ENCODE results near the gene SEC14L5. TPM values are rescaled to one million over a fixed set of nuclear protein-coding genes. Genes with fewer than 3 reads are reported as not detected.

Gene SEC14L5
- total and polyA plus RNA-seq, 10 of the 15 experiments (the other 5 are each of a cell fraction or from before 2014, with no cell fraction given): 0.01 TPM; not detected in 9

DNA sequence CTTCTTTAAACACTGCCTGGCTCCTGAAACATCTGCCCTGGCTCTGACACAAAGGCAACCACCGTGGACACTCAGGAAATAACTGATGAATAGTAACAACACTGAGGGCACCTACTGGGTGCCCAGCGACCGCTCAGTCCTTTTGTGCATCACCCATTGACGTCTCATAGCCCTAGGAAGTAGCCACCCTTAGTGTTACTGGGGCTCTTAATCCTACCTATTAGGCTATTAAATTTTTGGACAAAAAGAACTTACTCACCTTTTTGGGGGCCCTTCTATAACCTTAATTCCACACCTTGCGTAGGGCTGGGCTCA, 32.9 kb upstream of the SEC14L5 start:
- DNase-seq (ENCODE audit: low read depth, low spot score) (no peak), FAIRE-seq (no peak), ATAC-seq (no peak)
- ChIA-PET RAD21 (ENCODE audit: unreplicated experiment) (no interaction called here), POLR2A (no interaction called here), CTCF (no interaction called here), SMC1A (ENCODE audit: uncharacterized antibody, unreplicated experiment) (no interaction called here)
- WGBS (ENCODE audit: insufficient coverage, insufficient replicate concordance, low lambda C conversion rate, missing lambda C conversion rate): 50% methylated on average over 5 of the region's 5 CpGs
- Histone ChIP-seq H3K27ac (ENCODE audit: control insufficient read depth, insufficient read depth) (no peak overlapping the region), H3K4me1 (ENCODE audit: control insufficient read depth, insufficient read depth, low read length) (no peaks in the 10 kb centered on the region), H3K27me3 (replicated peaks in 1 of 2; ENCODE audit: control insufficient read depth in 2 of 2, insufficient read depth in 2 of 2, low read length in 1 of 2) (no peaks in the 10 kb centered on the region; a peak in 1 of 4 replicates), H3K9me3 (replicated peaks; ENCODE audit: control insufficient read depth, insufficient read depth, low read length) (peaks cover 3% of the 10 kb centered on the region; the same call in 2 of the 3 replicates), H3K79me2 (ENCODE audit: control insufficient read depth, insufficient read depth, low read length) (no peaks in the 10 kb centered on the region), H2AFZ (ENCODE audit: control insufficient read depth, low read depth, low read length) (no peak overlapping the region), H4K20me1 (ENCODE audit: control insufficient read depth, insufficient read depth) (no peaks in the 10 kb centered on the region), H3K9ac (ENCODE audit: control insufficient read depth, insufficient read depth, low read length) (no peak overlapping the region), H3K4me2 (ENCODE audit: control insufficient read depth, insufficient read depth) (no peak overlapping the region), H3K36me3 (ENCODE audit: control insufficient read depth in 2 of 2, insufficient read depth in 2 of 2, low read length in 1 of 2) (no peaks in the 10 kb centered on the region), H3K4me3 (no peak overlapping the region)
- no TSS peak for BruUV-seq (replicated peaks)
- in situ Hi-C loops (cut with MboI) (no loop called here), intact Hi-C loops (cut with micrococcal nuclease; ENCODE audit: unreplicated experiment) (no loop called here)
- TF ChIP-seq ZNF384 (IDR thresholded peaks at IDR 0.05; ENCODE audit: borderline replicate concordance, low read depth, low read length) (no peak), SMAD5 (IDR thresholded peaks at IDR 0.05; ENCODE audit: low read depth) (no peak), KLF5 (IDR thresholded peaks at IDR 0.05; ENCODE audit: partially characterized antibody) (no peak), HDAC6 (IDR thresholded peaks at IDR 0.05; ENCODE audit: unreplicated experiment) (no peak), CHD4 (IDR thresholded peaks at IDR 0.05) (no peak), CBX3 (IDR thresholded peaks at IDR 0.05; ENCODE audit: borderline replicate concordance, low read depth) (no peak), ZNF274 (IDR thresholded peaks at IDR 0.05; ENCODE audit: insufficient read depth, insufficient read length) (no peak), ZNF592 (IDR thresholded peaks at IDR 0.05) (no peak), GATAD2B (conservative IDR thresholded peaks at IDR 0.05; ENCODE audit: low read depth) (no peak), RAD21 (IDR thresholded peaks at IDR 0.05; ENCODE audit: insufficient read depth, low read depth, low read length) (no peak)
- TF ChIP-seq, protein P1, sequence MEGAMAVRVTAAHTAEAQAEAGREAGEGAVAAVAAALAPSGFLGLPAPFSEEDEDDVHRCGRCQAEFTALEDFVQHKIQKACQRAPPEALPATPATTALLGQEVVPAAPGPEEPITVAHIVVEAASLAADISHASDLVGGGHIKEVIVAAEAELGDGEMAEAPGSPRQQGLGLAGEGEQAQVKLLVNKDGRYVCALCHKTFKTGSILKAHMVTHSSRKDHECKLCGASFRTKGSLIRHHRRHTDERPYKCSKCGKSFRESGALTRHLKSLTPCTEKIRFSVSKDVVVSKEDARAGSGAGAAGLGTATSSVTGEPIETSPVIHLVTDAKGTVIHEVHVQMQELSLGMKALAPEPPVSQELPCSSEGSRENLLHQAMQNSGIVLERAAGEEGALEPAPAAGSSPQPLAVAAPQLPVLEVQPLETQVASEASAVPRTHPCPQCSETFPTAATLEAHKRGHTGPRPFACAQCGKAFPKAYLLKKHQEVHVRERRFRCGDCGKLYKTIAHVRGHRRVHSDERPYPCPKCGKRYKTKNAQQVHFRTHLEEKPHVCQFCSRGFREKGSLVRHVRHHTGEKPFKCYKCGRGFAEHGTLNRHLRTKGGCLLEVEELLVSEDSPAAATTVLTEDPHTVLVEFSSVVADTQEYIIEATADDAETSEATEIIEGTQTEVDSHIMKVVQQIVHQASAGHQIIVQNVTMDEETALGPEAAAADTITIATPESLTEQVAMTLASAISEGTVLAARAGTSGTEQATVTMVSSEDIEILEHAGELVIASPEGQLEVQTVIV (IDR thresholded peaks at IDR 0.05; ENCODE audit: borderline replicate concordance, partially characterized antibody): no peak

All from GM12878 (cell line).